ENCODE measurements around the gene ZNF207. TPM values are rescaled to one million over a fixed set of nuclear protein-coding genes. Genes with fewer than 3 reads are reported as not detected.
"Not testable (repeated sequence)": the region's sequence is repeated elsewhere in the genome, so short reads cannot be mapped to it uniquely, and the experiment has no call there.

The ZNF207 gene
- total and polyA plus RNA-seq, 7 donors, result 60.9 to 136 (median 75.2) TPM

- intact Hi-C loops (cut with DNase I), result no loop called here
- DNase-seq (no peak), ATAC-seq (no peak)
- H3K36me3 ChIP-seq (ENCODE audit: insufficient read depth in 1 of 2, low read depth in 1 of 2), result no peaks in the 10 kb centered on the region
- no peak overlapping the region for H3K4me3 ChIP-seq
- no peaks in the 10 kb centered on the region for H3K9me3 ChIP-seq
- 85 to 87% (median 86%) methylated on average over 4 of the region's 4 CpGs for WGBS, 3 donors
- no peaks in the 10 kb centered on the region for H3K4me1 ChIP-seq
- no peak for TF ChIP-seq CTCF (IDR thresholded peaks at IDR 0.05)
- no peak overlapping the region for H3K27ac ChIP-seq
- H3K27me3 ChIP-seq (ENCODE audit: insufficient read depth in 3 of 3, low read length in 2 of 3), result no peaks in the 10 kb centered on the region
Observed at GRCh38 chr17:32317353-32317752, 32.6 kb upstream of the ZNF207 start.

- Histone ChIP-seq H3K27ac (no peak overlapping the region), H3K9me3 (no peaks in the 10 kb centered on the region), H3K27me3 (ENCODE audit: insufficient read depth in 3 of 3, low read length in 2 of 3) (no peaks in the 10 kb centered on the region), H3K36me3 (ENCODE audit: insufficient read depth in 1 of 2, low read depth in 1 of 2) (no peaks in the 10 kb centered on the region), H3K4me3 (no peak overlapping the region), H3K4me1 (no peaks in the 10 kb centered on the region)
- no peak for DNase-seq
- no peak for ATAC-seq
- no peak for TF ChIP-seq CTCF (IDR thresholded peaks at IDR 0.05)
- intact Hi-C loops (cut with DNase I), result loop anchor here in 1 of 2 donors (2.0 kb wide), 1 partner anchor 65 kb away; no protein-coding TSS in a partner anchor
- 89 to 95% (median 94%) methylated on average over 8 of the region's 8 CpGs for WGBS, 3 donors
Observed at GRCh38 chr17:32318071-32318470, 31.9 kb upstream of the ZNF207 start.

- 12 to 19% (median 13%) methylated on average over 5 of the region's 5 CpGs for WGBS, 3 donors
Observed at GRCh38 chr17:32319548-32319905, 30.4 kb upstream of the ZNF207 start.

GRCh38 chr17:32320080-32320479, 29.9 kb upstream of the ZNF207 start:
- H3K27ac ChIP-seq; intact Hi-C loops (cut with DNase I); H3K27me3 ChIP-seq (ENCODE audit: insufficient read depth in 3 of 3, low read length in 2 of 3); H3K36me3 ChIP-seq (ENCODE audit: insufficient read depth in 1 of 2, low read depth in 1 of 2); ATAC-seq; H3K9me3 ChIP-seq; H3K4me3 ChIP-seq; DNase-seq; H3K4me1 ChIP-seq: not testable (repeated sequence)
- 91 to 94% (median 93%) methylated on average over 6 of the region's 6 CpGs for WGBS, 3 donors

More at GRCh38 chr17:32319548-32319905, 30.4 kb upstream of the ZNF207 start:
- Histone ChIP-seq H3K27ac (no peak overlapping the region), H3K9me3 (no peaks in the 10 kb centered on the region), H3K4me3 (no peak overlapping the region), H3K4me1 (no peaks in the 10 kb centered on the region), H3K36me3 (ENCODE audit: insufficient read depth in 1 of 2, low read depth in 1 of 2) (no peaks in the 10 kb centered on the region), H3K27me3 (ENCODE audit: insufficient read depth in 3 of 3, low read length in 2 of 3) (no peaks in the 10 kb centered on the region)
- intact Hi-C loops (cut with DNase I), result loop anchor here (1.0 to 2.0 kb wide), 2 partner anchors 66 to 67 kb away; no protein-coding TSS in a partner anchor
- peak; percentile 89 for TF ChIP-seq CTCF (IDR thresholded peaks at IDR 0.05)
- DNase-seq (peak; percentile 76 to 81), ATAC-seq (peak; percentile 86 to 93 (median 88))

GRCh38 chr17:32320847-32321246, 29.1 kb upstream of the ZNF207 start:
- WGBS, 3 donors, result 95% methylated on average over 15 of the region's 15 CpGs
- Histone ChIP-seq H3K36me3 (ENCODE audit: insufficient read depth in 1 of 2, low read depth in 1 of 2) (no peaks in the 10 kb centered on the region), H3K4me1 (no peaks in the 10 kb centered on the region), H3K4me3 (no peak overlapping the region), H3K27ac (no peak overlapping the region), H3K27me3 (ENCODE audit: insufficient read depth in 3 of 3, low read length in 2 of 3) (no peaks in the 10 kb centered on the region), H3K9me3 (no peaks in the 10 kb centered on the region)
- intact Hi-C loops (cut with DNase I), result no loop called here
- no peak for ATAC-seq
- DNase-seq, result no peak
- TF ChIP-seq CTCF (IDR thresholded peaks at IDR 0.05), result no peak

Measured in psoas muscle (tissue), 8 donors.